K562 (cell line): ENCODE results near the gene CHAC1. TPM values are rescaled to one million over a fixed set of nuclear protein-coding genes. Genes with fewer than 3 reads are reported as not detected.

Experiments used
- BDP1 ChIP-seq: IDR thresholded peaks from 3 replicates; pipeline ENCODE4 v1.6.1; 2011; ENCODE audit not compliant: insufficient read length, insufficient read depth
- BMI1 ChIP-seq: fragments of 150-350 bp; IDR thresholded peaks from 2 replicates; pipeline ENCODE4 v1.6.1; 2014; ENCODE audit warnings: low read length
- CC2D1A ChIP-seq: fragments of 450-650 bp; IDR thresholded peaks from 2 replicates; pipeline ENCODE4 v1.6.1; 2017; ENCODE audit warnings: mild to moderate bottlenecking
- DMBX1 ChIP-seq: fragments of 250-450 bp; sonication (Bioruptor Pico); IDR thresholded peaks from 2 replicates; pipeline ENCODE4 v1.8.0; 2022; ENCODE audit warnings: inconsistent platforms, mild to moderate bottlenecking, moderate library complexity, borderline replicate concordance
- DPF2 ChIP-seq: fragments of 450-650 bp; IDR thresholded peaks from 2 replicates; pipeline ENCODE4 v1.6.1; 2016
- ELF4 ChIP-seq: fragments of 450-650 bp; formaldehyde crosslinking; IDR thresholded peaks from 2 replicates; pipeline ENCODE4 v1.4.0; 2022; ENCODE audit warnings: missing genetic modification characterization
- EP400 ChIP-seq: fragments of 450-650 bp; IDR thresholded peaks from 2 replicates; pipeline ENCODE4 v1.6.1; 2017; ENCODE audit warnings: antibody characterized with exemption, mild to moderate bottlenecking, moderate library complexity
- ETV5 ChIP-seq: sonication (generic); formaldehyde crosslinking; IDR thresholded peaks from 2 replicates; pipeline ENCODE4 v1.4.0; 2020; ENCODE audit warnings: low read depth, mild to moderate bottlenecking, missing genetic modification reagents
- FOXJ3 ChIP-seq: sonication (generic); formaldehyde crosslinking; IDR thresholded peaks from 2 replicates; pipeline ENCODE4 v1.4.0; 2020; ENCODE audit warnings: mild to moderate bottlenecking, missing genetic modification reagents
- HDAC2 ChIP-seq: fragments of 450-650 bp; IDR thresholded peaks from 2 replicates; pipeline ENCODE4 v1.6.1; 2016; ENCODE audit warnings: mild to moderate bottlenecking
- HLTF ChIP-seq: fragments of 450-650 bp; IDR thresholded peaks from 2 replicates; pipeline ENCODE4 v1.6.1; 2016
- HNRNPLL ChIP-seq: fragments of 200-400 bp; formaldehyde crosslinking; IDR thresholded peaks from 2 replicates; pipeline ENCODE4 v1.6.1; 2017; ENCODE audit warnings: low read length, low read depth, mild to moderate bottlenecking; ENCODE audit not compliant: poor library complexity, severe bottlenecking
- KAT2B ChIP-seq: IDR thresholded peaks from one replicate; pipeline ENCODE4 v1.6.1; 2012; ENCODE audit warnings: low read depth, mild to moderate bottlenecking, control low read depth, inconsistent platforms, low read length, moderate library complexity
- MEF2A ChIP-seq: IDR thresholded peaks from 2 replicates; pipeline ENCODE4 v1.6.1; 2011; ENCODE audit warnings: low read depth, mild to moderate bottlenecking, low read length, moderate library complexity; ENCODE audit not compliant: control insufficient read depth
- PPARD ChIP-seq: fragments of 250-450 bp; sonication (Bioruptor Pico); IDR thresholded peaks from 2 replicates; pipeline ENCODE4 v1.8.0; 2022; ENCODE audit warnings: inconsistent platforms, mild to moderate bottlenecking, moderate library complexity
- SAFB2 ChIP-seq: fragments of 200-400 bp; formaldehyde crosslinking; IDR thresholded peaks from 2 replicates; pipeline ENCODE4 v1.6.1; 2018; ENCODE audit warnings: borderline replicate concordance, low read length, low read depth, moderate library complexity; ENCODE audit not compliant: severe bottlenecking
- SMARCE1 ChIP-seq: fragments of 450-650 bp; IDR thresholded peaks from 2 replicates; pipeline ENCODE4 v1.7.1; 2016; ENCODE audit warnings: mild to moderate bottlenecking
- THRAP3 ChIP-seq: fragments of 450-650 bp; IDR thresholded peaks from 2 replicates; pipeline ENCODE4 v1.6.1; 2016; ENCODE audit warnings: mild to moderate bottlenecking, inconsistent platforms, borderline replicate concordance
- XRCC4 ChIP-seq: IDR thresholded peaks from one replicate; pipeline ENCODE4 v1.6.1; 2011; ENCODE audit not compliant: insufficient read depth, insufficient read length; ENCODE audit errors: extremely low read depth
- YY1 ChIP-seq, 3 experiments: IDR thresholded peaks; 2 replicates each; pipeline ENCODE4 v1.6.1; 2011; ENCODE audit warnings: low read length in 2 of 3, mild to moderate bottlenecking in 2 of 3, moderate library complexity in 2 of 3, borderline replicate concordance in 1 of 3, control low read depth in 1 of 3, low read depth in 1 of 3; ENCODE audit not compliant: insufficient read depth in 3 of 3, insufficient replicate concordance in 2 of 3, control insufficient read depth in 1 of 3, insufficient read length in 1 of 3; ENCODE audit errors: extremely low read depth in 1 of 3
- ZEB2 ChIP-seq: fragments of 450-650 bp; IDR thresholded peaks from 2 replicates; pipeline ENCODE4 v1.6.1; 2016
- polyA plus RNA-seq, 8 experiments: library from polyadenylated mRNA; depleted of rRNA in 4 of 8; stranded (reverse) in 5 of 8; unstranded in 3 of 8; fragments of >200 nt; fragmentation: Nextera tagmentation in 2 of 8; fragmentation: Illumina TruSeq in 1 of 8; extraction: Ambion mirVana in 2 of 8; extraction: Trizol in 1 of 8; gene quantifications; 2 replicates each; pipeline versions ENCODE4 v1.2.1 to v1.2.3, GENCODE V29; 2011 to 2014; ENCODE audit warnings: inconsistent platforms in 1 of 8, missing spikeins in 1 of 8
- total RNA-seq, 7 experiments: library from RNA; depleted of rRNA in 6 of 7; stranded (reverse); fragments of >200 nt in 6 of 7; fragmentation: Illumina TruSeq in 2 of 7; extraction: Trizol in 2 of 7; gene quantifications; 2 replicates each; pipeline versions ENCODE4 v1.2.1 to v1.2.3, GENCODE V29; 2011 to 2021; ENCODE audit warnings: low replicate concordance in 1 of 7
- TF ChIP-seq, protein P1 (sequence below): fragments of 250-450 bp; sonication (Bioruptor Pico); IDR thresholded peaks from 2 replicates; pipeline ENCODE4 v1.8.0; 2021; ENCODE audit warnings: mild to moderate bottlenecking, moderate library complexity
- TF ChIP-seq, protein P2 (sequence below): fragments of 450-650 bp; formaldehyde crosslinking; IDR thresholded peaks from 2 replicates; pipeline ENCODE4 v1.4.0; 2020; ENCODE audit warnings: mild to moderate bottlenecking, moderate library complexity
- TF ChIP-seq, protein P3 (sequence below): sonication (generic); formaldehyde crosslinking; IDR thresholded peaks from 2 replicates; pipeline ENCODE4 v1.8.1; 2023; ENCODE audit warnings: mild to moderate bottlenecking, missing genetic modification reagents

The CHAC1 gene
- total and polyA plus RNA-seq, 9 of the 15 experiments (the other 6 are each of a cell fraction or from before 2014, with no cell fraction given) = 0.47 to 39.0 (median 7.5) TPM

DNA sequence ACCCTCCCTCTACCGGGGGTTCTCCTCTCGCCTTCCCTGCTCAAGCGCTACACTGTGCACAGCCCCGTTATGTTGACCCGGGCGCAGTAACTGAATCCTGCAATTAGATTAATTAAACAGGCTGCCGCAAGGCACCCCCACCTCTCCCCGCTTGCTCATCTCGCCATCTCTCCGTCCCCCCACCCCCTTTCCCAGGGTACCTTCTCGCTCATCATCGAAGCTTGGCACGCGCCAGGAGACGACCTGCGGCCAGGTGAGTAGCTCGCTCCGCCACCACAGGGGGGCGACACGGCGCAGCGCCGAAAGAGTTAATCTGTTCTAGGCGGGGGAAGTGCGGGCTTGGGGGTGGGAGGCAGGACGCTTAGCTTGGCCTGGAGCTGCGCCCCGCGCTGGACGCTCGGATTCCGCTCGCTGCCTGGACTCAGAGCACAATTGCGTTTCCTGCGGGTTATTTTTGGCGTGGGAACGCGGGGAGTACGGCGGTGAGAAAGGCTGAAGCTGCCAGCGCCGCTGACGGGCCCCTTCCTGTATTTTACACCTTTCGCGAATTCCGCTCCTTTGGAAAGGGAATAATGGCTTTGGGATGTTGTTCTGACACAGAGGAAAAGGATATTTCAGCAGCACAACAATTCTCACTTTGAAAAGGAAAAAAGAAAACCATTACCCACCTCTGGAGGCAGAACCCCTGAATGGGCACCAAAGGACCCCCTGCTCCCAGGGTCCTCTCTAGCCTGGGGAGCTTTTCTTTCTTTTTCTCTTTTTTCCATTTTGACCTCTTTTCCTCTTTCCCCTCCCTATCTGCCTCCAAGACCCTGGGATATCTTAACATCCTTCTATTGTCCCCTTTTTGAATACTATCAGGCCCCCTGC is 22.6 kb upstream of the CHAC1 start (continued):
- TF ChIP-seq SAFB2 = no peak
- TF ChIP-seq THRAP3 = no peak
- TF ChIP-seq CC2D1A = no peak
- TF ChIP-seq, protein P1, sequence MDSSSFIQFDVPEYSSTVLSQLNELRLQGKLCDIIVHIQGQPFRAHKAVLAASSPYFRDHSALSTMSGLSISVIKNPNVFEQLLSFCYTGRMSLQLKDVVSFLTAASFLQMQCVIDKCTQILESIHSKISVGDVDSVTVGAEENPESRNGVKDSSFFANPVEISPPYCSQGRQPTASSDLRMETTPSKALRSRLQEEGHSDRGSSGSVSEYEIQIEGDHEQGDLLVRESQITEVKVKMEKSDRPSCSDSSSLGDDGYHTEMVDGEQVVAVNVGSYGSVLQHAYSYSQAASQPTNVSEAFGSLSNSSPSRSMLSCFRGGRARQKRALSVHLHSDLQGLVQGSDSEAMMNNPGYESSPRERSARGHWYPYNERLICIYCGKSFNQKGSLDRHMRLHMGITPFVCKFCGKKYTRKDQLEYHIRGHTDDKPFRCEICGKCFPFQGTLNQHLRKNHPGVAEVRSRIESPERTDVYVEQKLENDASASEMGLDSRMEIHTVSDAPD (CRISPR knock-in tag) = no peak
- TF ChIP-seq BDP1 = no peak
- no peak for TF ChIP-seq FOXJ3 (CRISPR knock-in tag)
- TF ChIP-seq, protein P2, sequence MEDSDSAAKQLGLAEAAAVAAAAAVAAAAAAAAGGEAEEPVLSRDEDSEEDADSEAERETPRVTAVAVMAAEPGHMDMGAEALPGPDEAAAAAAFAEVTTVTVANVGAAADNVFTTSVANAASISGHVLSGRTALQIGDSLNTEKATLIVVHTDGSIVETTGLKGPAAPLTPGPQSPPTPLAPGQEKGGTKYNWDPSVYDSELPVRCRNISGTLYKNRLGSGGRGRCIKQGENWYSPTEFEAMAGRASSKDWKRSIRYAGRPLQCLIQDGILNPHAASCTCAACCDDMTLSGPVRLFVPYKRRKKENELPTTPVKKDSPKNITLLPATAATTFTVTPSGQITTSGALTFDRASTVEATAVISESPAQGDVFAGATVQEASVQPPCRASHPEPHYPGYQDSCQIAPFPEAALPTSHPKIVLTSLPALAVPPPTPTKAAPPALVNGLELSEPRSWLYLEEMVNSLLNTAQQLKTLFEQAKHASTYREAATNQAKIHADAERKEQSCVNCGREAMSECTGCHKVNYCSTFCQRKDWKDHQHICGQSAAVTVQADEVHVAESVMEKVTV (CRISPR knock-in tag) = no peak
- no peak for TF ChIP-seq ELF4
- peak; percentile 77 for TF ChIP-seq HDAC2
- no peak for TF ChIP-seq EP400
- TF ChIP-seq HLTF = 0 out of 2 replicates have a peak, but pooled peaks have one; percentile 45
- TF ChIP-seq XRCC4 = no peak
- TF ChIP-seq, protein P3, sequence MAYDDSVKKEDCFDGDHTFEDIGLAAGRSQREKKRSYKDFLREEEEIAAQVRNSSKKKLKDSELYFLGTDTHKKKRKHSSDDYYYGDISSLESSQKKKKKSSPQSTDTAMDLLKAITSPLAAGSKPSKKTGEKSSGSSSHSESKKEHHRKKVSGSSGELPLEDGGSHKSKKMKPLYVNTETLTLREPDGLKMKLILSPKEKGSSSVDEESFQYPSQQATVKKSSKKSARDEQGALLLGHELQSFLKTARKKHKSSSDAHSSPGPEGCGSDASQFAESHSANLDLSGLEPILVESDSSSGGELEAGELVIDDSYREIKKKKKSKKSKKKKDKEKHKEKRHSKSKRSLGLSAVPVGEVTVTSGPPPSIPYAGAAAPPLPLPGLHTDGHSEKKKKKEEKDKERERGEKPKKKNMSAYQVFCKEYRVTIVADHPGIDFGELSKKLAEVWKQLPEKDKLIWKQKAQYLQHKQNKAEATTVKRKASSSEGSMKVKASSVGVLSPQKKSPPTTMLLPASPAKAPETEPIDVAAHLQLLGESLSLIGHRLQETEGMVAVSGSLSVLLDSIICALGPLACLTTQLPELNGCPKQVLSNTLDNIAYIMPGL (CRISPR knock-in tag) = no peak
- TF ChIP-seq ETV5 = no peak
- no peak for TF ChIP-seq PPARD (CRISPR knock-in tag)
- peak; percentile 36 for TF ChIP-seq KAT2B
- TF ChIP-seq SMARCE1 = peak; percentile 57; the same call in 1 of the 2 replicates
- peak; percentile 95 for TF ChIP-seq ZEB2
- peak; percentile 72 for TF ChIP-seq MEF2A
- no peak for TF ChIP-seq DMBX1
- TF ChIP-seq YY1 (IDR thresholded peaks at IDR 0.05; ENCODE audit: borderline replicate concordance in 1 of 3, control insufficient read depth in 1 of 3, extremely low read depth in 1 of 3, insufficient read depth in 3 of 3, insufficient read length in 1 of 3, insufficient replicate concordance in 2 of 3, low read depth in 1 of 3, low read length in 2 of 3) = peak in 1 of 3 experiments; percentile 8
- TF ChIP-seq HNRNPLL = peak; percentile 68
- no peak for TF ChIP-seq BMI1
- 0 out of 2 replicates have a peak, but pooled peaks have one; percentile 48 for TF ChIP-seq DPF2
